Measurements from ENCODE around the gene NR2F6. TPM values are rescaled to one million over a fixed set of nuclear protein-coding genes. Genes with fewer than 3 reads are reported as not detected.
A peak's percentile ranks its signal among the peaks of the same experiment; 100 is the strongest.

Gene NR2F6
- total and polyA plus RNA-seq, 5 donors from 2014 or later: 0.52 to 3.2 (median 0.86) TPM

DNA sequence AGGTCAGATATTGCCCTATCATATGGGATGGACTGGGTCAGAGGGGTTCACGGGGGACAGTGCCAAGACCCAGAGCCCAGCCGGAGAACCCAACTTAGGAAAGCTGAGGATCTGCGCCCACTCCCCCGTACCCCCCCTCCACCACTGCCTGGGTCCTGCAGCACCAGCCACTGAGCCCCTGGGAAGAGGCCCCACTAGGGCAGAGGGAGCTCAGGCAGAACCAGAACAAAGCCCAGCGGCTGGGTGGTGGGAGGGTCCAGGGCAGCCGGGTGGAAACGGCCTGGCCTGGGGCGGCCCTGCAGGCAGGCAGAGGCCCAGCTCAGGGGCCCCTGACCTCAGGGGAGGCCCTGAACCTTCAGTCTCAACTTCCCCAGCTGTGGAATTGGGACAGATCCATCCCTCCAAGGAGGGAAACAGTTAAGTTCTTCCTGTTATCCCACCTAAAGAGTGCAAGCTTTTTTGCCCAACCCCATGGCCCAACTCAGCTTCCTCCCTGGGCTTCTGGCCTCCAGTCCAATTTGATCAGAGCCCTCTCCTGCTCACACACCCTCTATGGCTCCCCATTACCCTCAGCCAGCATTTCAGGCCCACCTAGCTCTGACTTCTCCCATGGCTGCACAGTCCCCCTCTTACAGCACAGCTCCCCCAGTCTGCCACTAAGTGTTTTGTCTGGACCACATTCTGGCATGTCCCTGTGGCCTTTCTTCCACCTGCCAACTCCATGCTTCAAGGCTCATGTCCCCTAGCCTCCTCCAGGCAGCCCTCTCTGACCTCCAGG, 3.1 kb downstream of the NR2F6 start:
- Histone ChIP-seq H3K36me3 (ENCODE audit: control insufficient read depth, insufficient read depth, low read length) (no peaks in the 10 kb centered on the region), H3K4me3 (ENCODE audit: low read depth, low read length) (no peak overlapping the region), H3K9me3 (ENCODE audit: control insufficient read depth in 2 of 2, low read length in 2 of 2) (no peaks in the 10 kb centered on the region), H3K27me3 (ENCODE audit: control insufficient read depth, insufficient read depth, low read length) (no peaks in the 10 kb centered on the region), H3K27ac (ENCODE audit: insufficient read depth, low read length, poor library complexity, severe bottlenecking) (no peak overlapping the region), H3K4me1 (ENCODE audit: control insufficient read depth, insufficient read depth, low read length, poor library complexity, severe bottlenecking) (peaks cover 19% of the 10 kb centered on the region)
- Mint-ChIP-seq H3K4me1 (peaks cover 0 to 12% (median 1%) of the 10 kb centered on the region in 4 donors), H3K27me3 (peaks cover 49% of the 10 kb centered on the region), H3K36me3 (no peaks in the 10 kb centered on the region), H3K27ac (no peak overlapping the region), H3K4me3 (no peak overlapping the region), H3K9me3 (no peaks in the 10 kb centered on the region)
- ATAC-seq (ENCODE audit: low read depth in 2 of 2) (no peak), DNase-seq (no peak)

DNA sequence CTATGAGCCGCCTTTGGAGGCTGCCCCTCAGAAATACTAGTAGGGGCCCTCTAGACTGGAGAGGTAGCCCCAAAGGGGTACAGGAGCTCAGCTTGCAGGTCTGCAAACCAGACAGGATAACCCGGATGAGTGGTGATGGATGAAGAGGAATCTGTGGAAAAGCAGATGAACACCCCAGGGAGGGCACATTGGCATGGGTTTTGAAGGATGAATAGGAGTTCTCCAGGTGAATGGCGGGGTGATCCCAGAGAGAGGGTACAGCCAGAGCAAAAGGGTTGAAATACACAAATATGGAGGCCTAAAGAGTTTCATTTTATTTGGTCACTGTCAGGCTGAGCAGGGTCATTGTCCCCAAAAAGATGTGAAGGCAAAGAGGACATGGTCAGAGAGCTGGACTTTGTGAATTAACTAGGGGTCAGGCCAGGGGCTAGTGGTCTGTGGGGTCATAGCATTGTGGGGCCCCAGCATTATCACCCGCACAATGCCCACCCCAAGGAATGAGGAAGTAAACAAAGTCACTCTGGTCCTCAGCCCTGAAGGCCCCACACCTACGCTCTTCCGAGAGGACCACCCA, 4.8 kb downstream of the NR2F6 start:
- ATAC-seq (ENCODE audit: low read depth in 2 of 2) (no peak), DNase-seq (no peak)
- no peaks in the 10 kb centered on the region for H3K36me3 ChIP-seq (ENCODE audit: control insufficient read depth, insufficient read depth, low read length)
- no peaks in the 10 kb centered on the region for H3K36me3 Mint-ChIP-seq
- H3K9me3 Mint-ChIP-seq: no peaks in the 10 kb centered on the region
- no peak overlapping the region for H3K27ac Mint-ChIP-seq
- H3K4me3 ChIP-seq (ENCODE audit: low read depth, low read length): no peak overlapping the region
- H3K4me3 Mint-ChIP-seq: peak overlapping the region in 1 of 4 donors; percentile 48
- peaks cover 7% of the 10 kb centered on the region for H3K4me1 ChIP-seq (ENCODE audit: control insufficient read depth, insufficient read depth, low read length, poor library complexity, severe bottlenecking)
- H3K4me1 Mint-ChIP-seq: no peaks in the 10 kb centered on the region
- peaks cover 39% of the 10 kb centered on the region for H3K27me3 Mint-ChIP-seq
- H3K27ac ChIP-seq (ENCODE audit: insufficient read depth, low read length, poor library complexity, severe bottlenecking): no peak overlapping the region
- H3K9me3 ChIP-seq (ENCODE audit: control insufficient read depth in 2 of 2, low read length in 2 of 2): no peaks in the 10 kb centered on the region
- H3K27me3 ChIP-seq (ENCODE audit: control insufficient read depth, insufficient read depth, low read length): no peaks in the 10 kb centered on the region

DNA sequence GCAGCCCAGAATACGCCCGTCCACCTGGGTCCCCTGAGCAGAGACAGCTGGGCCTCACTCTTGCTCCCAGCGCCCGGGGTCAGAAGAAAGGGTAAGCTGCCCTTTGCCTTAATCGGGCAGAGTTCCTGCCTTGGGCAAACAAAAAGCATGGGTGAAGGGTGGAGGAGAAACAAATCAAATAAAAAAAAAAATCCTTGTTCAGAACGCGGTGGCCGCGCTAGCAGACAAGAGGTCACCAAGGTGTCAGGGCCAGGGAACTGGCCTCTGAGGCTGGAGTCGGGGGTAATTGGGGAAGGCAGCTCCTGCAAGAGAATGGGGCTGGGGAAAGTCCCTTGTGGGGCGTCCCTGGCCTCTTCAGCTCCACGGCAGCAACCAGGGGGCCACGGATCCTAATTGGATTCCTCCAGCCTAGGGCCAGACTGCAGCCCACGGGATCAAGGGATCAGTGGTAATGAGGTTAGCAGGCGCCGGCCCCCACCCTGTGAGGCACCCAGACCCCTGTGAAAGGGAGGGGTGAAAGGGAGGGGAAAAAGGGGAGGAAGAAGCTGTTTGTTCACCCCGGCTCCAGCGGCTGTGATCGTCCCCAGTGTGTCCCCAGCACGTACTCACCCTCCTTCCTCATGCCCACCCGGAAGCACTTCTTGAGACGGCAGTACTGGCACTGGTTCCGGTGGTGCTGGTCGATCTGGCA, 5.5 kb downstream of the NR2F6 start:
- ATAC-seq (ENCODE audit: low read depth in 2 of 2): no peak

DNA sequence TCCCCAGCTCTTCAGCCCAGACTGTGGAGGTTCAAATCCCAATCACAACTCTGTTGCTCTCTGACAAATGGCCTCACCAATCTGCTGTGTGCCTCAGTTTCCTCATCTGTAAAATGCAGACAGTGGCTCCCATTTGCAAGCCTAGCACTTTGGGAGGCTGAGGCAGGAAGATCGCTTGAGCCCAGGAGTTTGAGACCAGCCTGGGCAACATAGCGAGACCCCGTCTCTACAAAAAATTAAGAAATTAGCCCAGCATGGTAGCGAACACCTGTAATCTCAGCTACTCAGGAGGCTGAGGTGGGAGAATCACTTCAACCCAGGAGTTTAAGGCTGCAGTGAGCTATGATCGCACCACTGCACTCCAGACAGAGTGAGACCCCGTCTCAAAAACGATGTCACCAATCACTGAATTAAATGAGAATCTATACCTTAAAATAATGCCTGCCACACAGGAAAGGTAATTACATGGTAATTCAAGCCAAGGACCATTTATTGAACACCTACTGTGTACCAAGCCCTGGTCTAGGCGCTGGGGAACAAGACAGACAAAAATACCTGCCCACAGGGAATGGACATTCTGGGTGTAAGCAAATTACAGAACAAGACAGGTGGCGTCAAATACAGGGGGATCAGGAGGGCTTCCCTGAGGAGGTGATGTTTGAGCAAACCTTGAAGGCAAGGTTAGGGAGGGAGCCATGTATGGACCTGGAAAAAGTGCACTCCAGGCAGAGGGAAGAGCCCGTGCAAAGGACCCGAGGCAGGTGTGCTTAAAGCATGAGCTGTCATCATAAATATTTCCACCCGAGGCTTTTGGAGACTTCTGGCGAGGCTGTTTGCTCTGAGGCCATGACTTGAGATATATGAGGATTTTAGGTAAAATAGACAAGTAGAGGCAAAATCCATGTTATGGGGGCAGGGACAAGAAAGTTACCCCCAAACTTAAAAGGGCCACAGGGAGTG, 7.7 kb downstream of the NR2F6 start:
- no peak overlapping the region for H3K27ac ChIP-seq (ENCODE audit: insufficient read depth, low read length, poor library complexity, severe bottlenecking)
- ATAC-seq (ENCODE audit: low read depth in 2 of 2): no peak
- H3K36me3 ChIP-seq (ENCODE audit: control insufficient read depth, insufficient read depth, low read length): no peaks in the 10 kb centered on the region
- Mint-ChIP-seq H3K4me3 (peak overlapping the region in 2 of 4 donors; percentile 22 to 66), H3K27me3 (peaks cover 27% of the 10 kb centered on the region), H3K9me3 (no peaks in the 10 kb centered on the region), H3K36me3 (no peaks in the 10 kb centered on the region), H3K4me1 (peaks cover 0 to 17% (median 0%) of the 10 kb centered on the region in 4 donors), H3K27ac (peak overlapping the region in 1 of 3 donors; percentile 87)
- H3K4me1 ChIP-seq (ENCODE audit: control insufficient read depth, insufficient read depth, low read length, poor library complexity, severe bottlenecking): peaks cover 12% of the 10 kb centered on the region
- no peaks in the 10 kb centered on the region for H3K27me3 ChIP-seq (ENCODE audit: control insufficient read depth, insufficient read depth, low read length)
- no peak for DNase-seq
- no peak overlapping the region for H3K4me3 ChIP-seq (ENCODE audit: low read depth, low read length)
- no peaks in the 10 kb centered on the region for H3K9me3 ChIP-seq (ENCODE audit: control insufficient read depth in 2 of 2, low read length in 2 of 2)

More for the DNA sequence above, 5.5 kb downstream of the NR2F6 start:
- Histone ChIP-seq H3K36me3 (ENCODE audit: control insufficient read depth, insufficient read depth, low read length) (no peaks in the 10 kb centered on the region), H3K27me3 (ENCODE audit: control insufficient read depth, insufficient read depth, low read length) (no peaks in the 10 kb centered on the region), H3K27ac (ENCODE audit: insufficient read depth, low read length, poor library complexity, severe bottlenecking) (no peak overlapping the region), H3K4me1 (ENCODE audit: control insufficient read depth, insufficient read depth, low read length, poor library complexity, severe bottlenecking) (peaks cover 10% of the 10 kb centered on the region), H3K9me3 (ENCODE audit: control insufficient read depth in 2 of 2, low read length in 2 of 2) (no peaks in the 10 kb centered on the region), H3K4me3 (ENCODE audit: low read depth, low read length) (no peak overlapping the region)
- Mint-ChIP-seq H3K27me3 (peaks cover 38% of the 10 kb centered on the region), H3K9me3 (no peaks in the 10 kb centered on the region), H3K4me3 (peak overlapping the region in 2 of 4 donors; percentile 48 to 54), H3K4me1 (no peaks in the 10 kb centered on the region), H3K27ac (peak overlapping the region in 1 of 3 donors; percentile 14), H3K36me3 (no peaks in the 10 kb centered on the region)
- no peak for DNase-seq

DNA sequence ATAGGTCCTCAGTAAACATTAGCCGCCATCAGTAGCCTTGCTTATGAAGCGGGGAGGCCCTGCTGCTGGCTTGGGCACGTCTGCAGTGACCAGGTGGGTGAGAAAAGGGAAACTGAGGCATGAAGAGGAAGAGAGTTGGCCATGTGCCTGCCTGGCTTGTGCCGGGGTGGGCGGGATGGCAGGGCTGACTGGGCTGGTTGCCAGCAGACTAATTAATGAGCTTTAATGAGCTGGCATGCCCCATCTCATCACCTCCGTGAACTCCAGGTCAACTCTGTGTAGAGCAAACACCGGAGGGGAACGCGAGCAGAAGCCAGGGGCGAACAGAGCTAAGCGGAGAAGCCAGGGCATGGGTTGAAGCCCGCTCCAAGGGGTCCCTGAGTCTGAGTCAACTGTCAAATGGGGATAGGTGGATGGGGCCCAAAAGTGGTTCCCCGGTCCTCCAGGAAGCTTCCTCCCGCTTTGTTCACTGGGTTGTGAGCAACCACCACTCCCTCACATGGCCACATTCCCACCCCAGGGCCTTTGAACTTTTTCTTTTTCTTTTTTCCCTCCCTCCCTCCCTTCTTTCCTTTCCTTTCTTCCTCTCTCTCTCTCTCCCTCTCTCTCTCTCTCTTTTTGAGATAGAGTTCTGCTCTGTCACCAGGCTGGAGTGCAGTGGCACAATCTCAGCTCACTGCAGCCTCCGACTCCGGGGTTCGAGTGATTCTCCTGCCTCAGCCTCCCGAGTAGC, 8.7 kb downstream of the NR2F6 start:
- no peak overlapping the region for H3K27ac ChIP-seq (ENCODE audit: insufficient read depth, low read length, poor library complexity, severe bottlenecking)
- peaks cover 3% of the 10 kb centered on the region for H3K36me3 ChIP-seq (ENCODE audit: control insufficient read depth, insufficient read depth, low read length)
- no peak for ATAC-seq (ENCODE audit: low read depth in 2 of 2)
- Mint-ChIP-seq H3K36me3 (no peaks in the 10 kb centered on the region), H3K4me1 (peaks cover 0 to 17% (median 0%) of the 10 kb centered on the region in 4 donors), H3K27ac (peak overlapping the region in 1 of 3 donors; percentile 43), H3K27me3 (peaks cover 24% of the 10 kb centered on the region), H3K9me3 (no peaks in the 10 kb centered on the region), H3K4me3 (peak overlapping the region; percentile 32 to 68 (median 50))
- no peaks in the 10 kb centered on the region for H3K27me3 ChIP-seq (ENCODE audit: control insufficient read depth, insufficient read depth, low read length)
- peaks cover 12% of the 10 kb centered on the region for H3K4me1 ChIP-seq (ENCODE audit: control insufficient read depth, insufficient read depth, low read length, poor library complexity, severe bottlenecking)
- H3K4me3 ChIP-seq (ENCODE audit: low read depth, low read length): no peak overlapping the region
- no peak for DNase-seq
- no peaks in the 10 kb centered on the region for H3K9me3 ChIP-seq (ENCODE audit: control insufficient read depth in 2 of 2, low read length in 2 of 2)

DNA sequence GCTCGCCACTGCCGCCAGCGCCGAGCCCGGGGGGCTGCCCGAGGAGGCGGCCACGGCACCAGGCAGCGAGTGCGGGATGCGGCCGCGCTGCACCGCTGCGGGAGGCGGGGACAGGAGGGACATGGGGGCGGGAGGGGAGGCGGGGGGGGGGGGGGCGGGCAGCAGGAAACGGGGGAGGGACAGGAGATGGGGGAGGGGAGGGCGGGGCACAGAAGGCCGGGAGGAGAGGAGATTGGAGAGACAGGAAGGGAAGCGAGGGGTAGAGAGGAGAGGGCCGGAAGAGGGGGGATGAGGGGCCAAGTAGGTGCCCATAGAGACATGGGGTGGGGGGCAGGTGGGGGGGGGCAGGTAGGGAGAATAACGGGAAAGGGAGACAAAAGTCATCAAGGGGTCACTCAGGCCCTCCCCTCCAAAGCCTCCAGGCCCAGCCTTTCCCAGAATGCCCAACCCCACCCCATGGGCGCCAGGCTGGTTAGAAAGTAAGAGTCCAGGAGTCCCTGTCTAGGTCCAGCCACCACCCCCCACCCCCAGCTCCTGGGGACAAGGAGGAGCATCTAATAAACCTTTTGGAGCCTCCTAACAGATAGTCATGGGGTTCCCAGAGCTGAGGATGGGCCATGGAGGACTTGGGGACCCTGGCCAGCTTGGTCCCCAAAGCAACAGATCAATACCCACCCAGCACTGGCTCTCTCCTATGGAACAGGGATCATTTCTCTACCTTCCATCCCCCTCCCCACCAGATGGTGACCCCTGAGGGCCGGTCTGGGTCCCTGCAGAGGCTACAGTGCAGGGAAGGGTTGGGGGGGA, 9.5 kb downstream of the NR2F6 start:
- Mint-ChIP-seq H3K27ac (no peak overlapping the region), H3K36me3 (no peaks in the 10 kb centered on the region), H3K4me1 (peaks cover 0 to 17% (median 0%) of the 10 kb centered on the region in 4 donors), H3K9me3 (no peaks in the 10 kb centered on the region), H3K27me3 (peaks cover 18% of the 10 kb centered on the region), H3K4me3 (peak overlapping the region in 3 of 4 donors; percentile 10 to 68 (median 46))
- DNase-seq (peak in 1 of 3 donors; percentile 62), ATAC-seq (ENCODE audit: low read depth in 2 of 2) (peak in 1 of 2 donors; percentile 20)
- H3K4me3 ChIP-seq (ENCODE audit: low read depth, low read length): no peak overlapping the region
- no peaks in the 10 kb centered on the region for H3K27me3 ChIP-seq (ENCODE audit: control insufficient read depth, insufficient read depth, low read length)
- peaks cover 12% of the 10 kb centered on the region for H3K4me1 ChIP-seq (ENCODE audit: control insufficient read depth, insufficient read depth, low read length, poor library complexity, severe bottlenecking)
- H3K9me3 ChIP-seq (ENCODE audit: control insufficient read depth in 2 of 2, low read length in 2 of 2): no peaks in the 10 kb centered on the region
- peak overlapping the region; percentile 23 for H3K27ac ChIP-seq (ENCODE audit: insufficient read depth, low read length, poor library complexity, severe bottlenecking)
- H3K36me3 ChIP-seq (ENCODE audit: control insufficient read depth, insufficient read depth, low read length): peaks cover 6% of the 10 kb centered on the region
